Stomach (tissue), 9 donors: ENCODE results near the gene KLHDC7A. TPM values are rescaled to one million over a fixed set of nuclear protein-coding genes. Genes with fewer than 3 reads are reported as not detected.
"Not testable (repeated sequence)": the region's sequence is repeated elsewhere in the genome, so short reads cannot be mapped to it uniquely, and the experiment has no call there.

Source experiments
- DNase-seq, 2 donors: peaks; one replicate each; pipeline versions ENCODE4 v3.0.0 to v3.0.0-alpha.2; 2013 to 2019
- H3K27ac ChIP-seq, 5 donors: fragments of 200-600 bp in 4 of 5; sonication (generic) in 4 of 5; one replicate each; pipeline ENCODE4 v1.5.1; 2013 to 2019; ENCODE audit warnings: mild to moderate bottlenecking in 1 of 5, moderate library complexity in 1 of 5
- H3K27me3 ChIP-seq, 3 donors: fragments of 200-600 bp; sonication (generic); one replicate each; pipeline ENCODE4 v1.5.1; 2017 to 2019; ENCODE audit warnings: mixed run types in 1 of 3
- H3K36me3 ChIP-seq, 4 donors: fragments of 200-600 bp; sonication (generic); 1 replicate in 3 of 4; 2 replicates in 1 of 4; pipeline ENCODE4 v1.5.1; 2016 to 2019
- H3K4me1 ChIP-seq, 4 donors: fragments of 200-600 bp; sonication (generic); one replicate each; pipeline ENCODE4 v1.5.1; 2016 to 2019
- H3K4me3 ChIP-seq, 4 donors: fragments of 200-600 bp; sonication (generic) in 3 of 4; one replicate each; pipeline ENCODE4 v1.5.1; 2016 to 2019; ENCODE audit warnings: mild to moderate bottlenecking in 1 of 4
- H3K9me3 ChIP-seq, 4 donors: fragments of 200-600 bp; sonication (generic); one replicate each; pipeline ENCODE4 v1.5.1; 2016 to 2019
- EP300 ChIP-seq: sonication (generic); formaldehyde crosslinking; IDR thresholded peaks from one replicate; pipeline ENCODE4 v1.6.1; 2017; ENCODE audit warnings: antibody characterized with exemption
- POLR2A ChIP-seq, 4 donors: fragments of 450-650 bp; IDR thresholded peaks; one replicate each; pipeline ENCODE4 v1.6.1; 2016; ENCODE audit warnings: antibody characterized with exemption in 4 of 4, control low read depth in 2 of 4, mild to moderate bottlenecking in 1 of 4, moderate library complexity in 1 of 4
- POLR2AphosphoS5 ChIP-seq, 3 donors: sonication (generic); formaldehyde crosslinking; IDR thresholded peaks; one replicate each; pipeline ENCODE4 v1.6.1; 2016; ENCODE audit warnings: antibody characterized with exemption in 3 of 3
- WGBS, 5 donors: extraction: QIAGEN DNeasy Blood & Tissue Kit in 3 of 5; methylation state at CpG; one replicate each; pipeline versions ENCODE4 v1.1.5 to v1.1.7; 2013 to 2018; 5-methylcytosine and 5-hydroxymethylcytosine counted together
- intact Hi-C: fragments of 100-400 bp; cut with DNase I; formaldehyde crosslinking; loops from one replicate; pipeline ENCODE4 v1.15.1; 2023; ENCODE audit warnings: low total_unique reads
- polyA plus RNA-seq, 3 donors: library from polyadenylated mRNA; stranded (reverse); fragments of 200-250 nt; gene quantifications; one replicate each; pipeline ENCODE4 v1.2.3, GENCODE V29; 2013
- total RNA-seq, 5 donors: library from RNA; depleted of rRNA; stranded (reverse); fragments of >200 nt; gene quantifications; one replicate each; pipeline versions ENCODE4 v1.1.0 to v1.2.3, GENCODE V29; 2014 to 2016
- TF ChIP-seq, protein P1 (sequence below), 7 experiments: fragments of 450-650 bp in 4 of 7; fragments of 200-600 bp in 3 of 7; sonication (generic) in 3 of 7; IDR thresholded peaks; one replicate each; pipeline ENCODE4 v1.5.1; 2016 to 2019; ENCODE audit warnings: antibody characterized with exemption in 7 of 7, control low read depth in 2 of 7, mild to moderate bottlenecking in 1 of 7
- donor health status: healthy with polysubstance abuse.
- donor health status: Bipolar disorder and iron deficiency.
- donor health status: healthy.

The KLHDC7A gene
- total and polyA plus RNA-seq, 8 donors = 0.29 to 8.9 (median 1.9) TPM

- H3K9me3 ChIP-seq = no peaks in the 10 kb centered on the region
- TF ChIP-seq POLR2AphosphoS5 (IDR thresholded peaks at IDR 0.05) = no peak
- TF ChIP-seq, protein P1, sequence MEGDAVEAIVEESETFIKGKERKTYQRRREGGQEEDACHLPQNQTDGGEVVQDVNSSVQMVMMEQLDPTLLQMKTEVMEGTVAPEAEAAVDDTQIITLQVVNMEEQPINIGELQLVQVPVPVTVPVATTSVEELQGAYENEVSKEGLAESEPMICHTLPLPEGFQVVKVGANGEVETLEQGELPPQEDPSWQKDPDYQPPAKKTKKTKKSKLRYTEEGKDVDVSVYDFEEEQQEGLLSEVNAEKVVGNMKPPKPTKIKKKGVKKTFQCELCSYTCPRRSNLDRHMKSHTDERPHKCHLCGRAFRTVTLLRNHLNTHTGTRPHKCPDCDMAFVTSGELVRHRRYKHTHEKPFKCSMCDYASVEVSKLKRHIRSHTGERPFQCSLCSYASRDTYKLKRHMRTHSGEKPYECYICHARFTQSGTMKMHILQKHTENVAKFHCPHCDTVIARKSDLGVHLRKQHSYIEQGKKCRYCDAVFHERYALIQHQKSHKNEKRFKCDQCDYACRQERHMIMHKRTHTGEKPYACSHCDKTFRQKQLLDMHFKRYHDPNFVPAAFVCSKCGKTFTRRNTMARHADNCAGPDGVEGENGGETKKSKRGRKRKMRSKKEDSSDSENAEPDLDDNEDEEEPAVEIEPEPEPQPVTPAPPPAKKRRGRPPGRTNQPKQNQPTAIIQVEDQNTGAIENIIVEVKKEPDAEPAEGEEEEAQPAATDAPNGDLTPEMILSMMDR (IDR thresholded peaks at IDR 0.05) = no peak
- no peak for TF ChIP-seq POLR2A (IDR thresholded peaks at IDR 0.05)
- TF ChIP-seq EP300 = no peak
- peak in 1 of 2 donors; percentile 43 for DNase-seq
- intact Hi-C loops = no loop called here
- peaks cover 0 to 14% (median 0%) of the 10 kb centered on the region in 3 donors for H3K27me3 ChIP-seq
- H3K4me1 ChIP-seq = no peaks in the 10 kb centered on the region
- no peaks in the 10 kb centered on the region for H3K36me3 ChIP-seq
- H3K27ac ChIP-seq = no peak overlapping the region
- H3K4me3 ChIP-seq = no peak overlapping the region
These were observed 28.2 kb upstream of the KLHDC7A start for GRCh38 chr1:18452550-18452949.

DNA sequence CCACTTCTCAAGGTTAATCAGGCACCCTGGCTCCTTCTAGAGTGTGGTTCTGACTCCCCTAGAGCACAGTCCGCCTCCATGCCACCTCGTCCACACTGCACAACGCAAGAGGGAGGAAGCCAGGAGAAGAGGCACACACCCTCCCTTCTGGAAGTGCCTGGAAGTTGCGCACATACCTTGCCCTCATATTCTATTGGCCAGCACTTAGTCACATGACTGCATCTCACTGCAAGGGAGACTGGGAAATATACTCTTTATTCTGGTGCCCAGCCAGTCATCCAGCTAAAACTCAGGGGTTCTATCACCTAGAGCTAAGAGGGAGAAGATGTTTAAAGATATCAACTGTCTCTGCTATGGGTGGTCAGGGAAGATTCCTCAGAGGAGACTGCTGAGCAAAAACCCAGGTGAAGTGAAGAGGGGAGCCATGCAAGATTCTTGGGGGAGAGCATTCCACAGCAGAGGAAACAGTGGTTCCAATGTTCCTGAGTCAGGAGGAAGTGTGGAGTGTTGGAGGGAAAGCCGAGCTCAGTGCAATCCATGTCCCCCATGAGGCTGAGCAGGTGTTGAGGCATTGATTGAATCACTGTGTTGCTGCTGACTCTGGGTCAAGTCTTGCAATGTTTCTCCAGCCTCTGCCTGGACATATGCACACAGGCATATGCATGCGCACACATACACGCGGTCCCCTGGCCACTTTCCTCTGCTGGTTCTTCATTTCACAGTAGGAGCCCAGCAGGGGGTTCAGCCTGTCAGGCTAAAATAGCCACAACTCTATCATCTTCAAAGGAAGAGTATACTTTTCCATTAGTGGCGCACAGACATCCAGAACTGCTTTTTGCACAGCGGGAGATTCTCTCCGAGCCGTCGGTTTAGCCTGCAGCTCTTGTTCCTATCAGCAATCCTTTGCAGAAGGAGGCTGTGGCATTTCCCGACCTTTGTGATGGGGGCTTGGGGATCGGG, 22.3 kb upstream of the KLHDC7A start:
- H3K4me1 ChIP-seq = peaks cover 3 to 9% (median 4%) of the 10 kb centered on the region in 4 donors
- peaks cover 0 to 49% (median 0%) of the 10 kb centered on the region in 3 donors for H3K27me3 ChIP-seq
- no peak for DNase-seq
- no peak overlapping the region for H3K4me3 ChIP-seq
- intact Hi-C loops = no loop called here
- H3K27ac ChIP-seq = no peak overlapping the region
- no peaks in the 10 kb centered on the region for H3K9me3 ChIP-seq
- no peaks in the 10 kb centered on the region for H3K36me3 ChIP-seq
- no peak for TF ChIP-seq POLR2AphosphoS5 (IDR thresholded peaks at IDR 0.05)
- TF ChIP-seq, protein P1 (IDR thresholded peaks at IDR 0.05) = no peak
- no peak for TF ChIP-seq POLR2A (IDR thresholded peaks at IDR 0.05)
- TF ChIP-seq EP300 = no peak
- WGBS, 5 donors = 63 to 79% (median 75%) methylated on average over 15 of the region's 15 CpGs

- H3K4me1 ChIP-seq = peaks cover 12 to 27% (median 21%) of the 10 kb centered on the region in 4 donors
- peak in 1 of 2 donors; percentile 38 for DNase-seq
- H3K36me3 ChIP-seq = no peaks in the 10 kb centered on the region
- H3K9me3 ChIP-seq = no peaks in the 10 kb centered on the region
- no peak overlapping the region for H3K4me3 ChIP-seq
- TF ChIP-seq EP300 = no peak
- TF ChIP-seq, protein P1 (IDR thresholded peaks at IDR 0.05) = no peak
- TF ChIP-seq POLR2A (IDR thresholded peaks at IDR 0.05) = no peak
- TF ChIP-seq POLR2AphosphoS5 (IDR thresholded peaks at IDR 0.05) = no peak
- intact Hi-C loops = no loop called here
- 54 to 87% (median 67%) methylated on average over 10 of the region's 10 CpGs for WGBS, 5 donors
- H3K27me3 ChIP-seq = peaks cover 0 to 49% (median 0%) of the 10 kb centered on the region in 3 donors
- H3K27ac ChIP-seq = no peak overlapping the region
These were observed 19.1 kb upstream of the KLHDC7A start for GRCh38 chr1:18461656-18462055.

- H3K4me3 ChIP-seq, H3K36me3 ChIP-seq, H3K9me3 ChIP-seq, H3K27ac ChIP-seq, DNase-seq, intact Hi-C loops: not testable (repeated sequence)
- peaks cover 12 to 27% (median 21%) of the 10 kb centered on the region in 4 donors for H3K4me1 ChIP-seq
- 90 to 95% (median 93%) methylated on average over 5 of the region's 5 CpGs for WGBS, 5 donors
- peaks cover 0 to 46% (median 0%) of the 10 kb centered on the region in 3 donors for H3K27me3 ChIP-seq
These were observed 18.2 kb upstream of the KLHDC7A start for GRCh38 chr1:18462517-18462916.
